Activated CD8-positive, alpha-beta T cell treated with anti-CD3 and anti-CD28 coated beads, Interleukin-2, amount 10 ng/mL, durations not matched to agents 7 days and 5 days (primary cell): ENCODE results near the gene COLEC12. TPM values are rescaled to one million over a fixed set of nuclear protein-coding genes. Genes with fewer than 3 reads are reported as not detected.

ENCODE experiments used
- ATAC-seq: fragments of 150-1000 bp; cut with Tn5 transposase; one replicate; pipeline ENCODE4 v1.10.0; 2021; ENCODE audit warnings: moderate library complexity
- CTCF ChIA-PET: fragments of 350-600 bp; sonication (Branson Sonifier 250); formaldehyde crosslinking; loops from one replicate; lab custom pipeline; 2021; ENCODE audit warnings: antibody characterized with exemption; lab: Charles Lee
- POLR2A ChIA-PET: fragments of 350-600 bp; sonication (Branson Sonifier 250); formaldehyde crosslinking; loops from one replicate; lab custom pipeline; 2021; ENCODE audit warnings: antibody characterized with exemption; lab: Charles Lee
- DNase-seq: peaks from one replicate; pipeline ENCODE4 v3.0.0-alpha.2; 2020
- H3K27ac Mint-ChIP-seq: one replicate; pipeline ENCODE4 v1.8.0; 2021; ENCODE audit warnings: mild to moderate bottlenecking, mixed read lengths
- H3K27me3 Mint-ChIP-seq: one replicate; pipeline ENCODE4 v1.8.0; 2021; ENCODE audit warnings: low read depth, mixed read lengths
- H3K36me3 Mint-ChIP-seq: one replicate; pipeline ENCODE4 v1.8.0; 2021; ENCODE audit warnings: low read depth, mixed read lengths
- H3K4me1 Mint-ChIP-seq: one replicate; pipeline ENCODE4 v1.8.0; 2021; ENCODE audit warnings: low read depth, mixed read lengths
- H3K4me3 Mint-ChIP-seq: one replicate; pipeline ENCODE4 v1.8.0; 2021; ENCODE audit warnings: mild to moderate bottlenecking, mixed read lengths
- H3K9me3 Mint-ChIP-seq: one replicate; pipeline ENCODE4 v1.8.0; 2022; ENCODE audit warnings: mixed read lengths; ENCODE audit not compliant: insufficient read depth
- total RNA-seq, 2 experiments: library from RNA; stranded (reverse); gene quantifications; one replicate each; pipeline ENCODE4 v1.2.3, GENCODE V29; 2021

Gene COLEC12
- total RNA-seq, 2 experiments from 2014 or later = not detected

GRCh38 chr18:486929-487740 is 13.4 kb downstream of the COLEC12 start:
- Mint-ChIP-seq H3K4me1 (peaks cover 11% of the 10 kb centered on the region), H3K9me3 (peaks cover 10% of the 10 kb centered on the region)
- no peak for ATAC-seq

GRCh38 chr18:484749-485464 is 15.6 kb downstream of the COLEC12 start:
- ChIA-PET CTCF (no interaction called here), POLR2A (no interaction called here)
- ATAC-seq = no peak
- Mint-ChIP-seq H3K27ac (no peak overlapping the region), H3K4me1 (peaks cover 11% of the 10 kb centered on the region), H3K9me3 (peaks cover 10% of the 10 kb centered on the region), H3K36me3 (no peaks in the 10 kb centered on the region), H3K4me3 (no peak overlapping the region), H3K27me3 (peaks cover 17% of the 10 kb centered on the region)
- no peak for DNase-seq

More at GRCh38 chr18:486929-487740, 13.4 kb downstream of the COLEC12 start:
- POLR2A ChIA-PET = no interaction called here
- Mint-ChIP-seq H3K4me3 (no peak overlapping the region), H3K27ac (no peak overlapping the region), H3K36me3 (no peaks in the 10 kb centered on the region), H3K27me3 (peaks cover 17% of the 10 kb centered on the region)
- no peak for DNase-seq
- CTCF ChIA-PET = no interaction called here

- no peaks in the 10 kb centered on the region for H3K9me3 Mint-ChIP-seq
- H3K27ac Mint-ChIP-seq = no peak overlapping the region
- H3K4me3 Mint-ChIP-seq = no peak overlapping the region
- H3K4me1 Mint-ChIP-seq = no peaks in the 10 kb centered on the region
- ChIA-PET CTCF (no interaction called here), POLR2A (no interaction called here)
- H3K27me3 Mint-ChIP-seq = peaks cover 3% of the 10 kb centered on the region
- ATAC-seq (no peak), DNase-seq (no peak)
- H3K36me3 Mint-ChIP-seq = no peaks in the 10 kb centered on the region
Observed at GRCh38 chr18:478681-479080, 21.8 kb downstream of the COLEC12 start.

- Mint-ChIP-seq H3K27ac (no peak overlapping the region), H3K4me3 (no peak overlapping the region), H3K9me3 (no peaks in the 10 kb centered on the region), H3K36me3 (no peaks in the 10 kb centered on the region), H3K4me1 (no peaks in the 10 kb centered on the region), H3K27me3 (no peaks in the 10 kb centered on the region)
- ChIA-PET CTCF (interaction anchor here (0.6 kb wide), 1 partner anchor 368 kb away, joined by 3 read pairs; no protein-coding TSS in a partner anchor), POLR2A (no interaction called here)
- ATAC-seq = no peak
- DNase-seq = peak; percentile 33
Observed at GRCh38 chr18:477565-477964, 22.9 kb downstream of the COLEC12 start.

- ChIA-PET POLR2A (no interaction called here), CTCF (no interaction called here)
- no peak overlapping the region for H3K27ac Mint-ChIP-seq
- no peak overlapping the region for H3K4me3 Mint-ChIP-seq
- H3K27me3 Mint-ChIP-seq = no peaks in the 10 kb centered on the region
- no peaks in the 10 kb centered on the region for H3K9me3 Mint-ChIP-seq
- ATAC-seq = no peak
- H3K4me1 Mint-ChIP-seq = no peaks in the 10 kb centered on the region
- H3K36me3 Mint-ChIP-seq = no peaks in the 10 kb centered on the region
- DNase-seq = no peak
Observed at GRCh38 chr18:476251-476664, 24.2 kb downstream of the COLEC12 start.

- Mint-ChIP-seq H3K9me3 (no peaks in the 10 kb centered on the region), H3K4me3 (no peak overlapping the region), H3K27me3 (no peaks in the 10 kb centered on the region), H3K36me3 (no peaks in the 10 kb centered on the region), H3K4me1 (no peaks in the 10 kb centered on the region), H3K27ac (no peak overlapping the region)
- ChIA-PET CTCF (no interaction called here), POLR2A (no interaction called here)
- DNase-seq (no peak), ATAC-seq (no peak)
Observed at GRCh38 chr18:475202-476031, 25.1 kb downstream of the COLEC12 start.

GRCh38 chr18:474416-474815 is 26.1 kb downstream of the COLEC12 start:
- Mint-ChIP-seq H3K36me3 (no peaks in the 10 kb centered on the region), H3K9me3 (no peaks in the 10 kb centered on the region), H3K4me3 (no peak overlapping the region), H3K27me3 (no peaks in the 10 kb centered on the region), H3K4me1 (no peaks in the 10 kb centered on the region), H3K27ac (no peak overlapping the region)
- DNase-seq = no peak
- CTCF ChIA-PET = no interaction called here
- POLR2A ChIA-PET = no interaction called here
- no peak for ATAC-seq

GRCh38 chr18:473802-474201 is 26.7 kb downstream of the COLEC12 start:
- Mint-ChIP-seq H3K4me3 (no peak overlapping the region), H3K9me3 (no peaks in the 10 kb centered on the region), H3K4me1 (no peaks in the 10 kb centered on the region), H3K36me3 (no peaks in the 10 kb centered on the region), H3K27ac (no peak overlapping the region), H3K27me3 (no peaks in the 10 kb centered on the region)
- ChIA-PET CTCF (no interaction called here), POLR2A (no interaction called here)
- DNase-seq (no peak), ATAC-seq (no peak)

GRCh38 chr18:471716-472115 is 28.8 kb downstream of the COLEC12 start:
- CTCF ChIA-PET = interaction anchor here (0.7 kb wide), 1 partner anchor 148 kb away, joined by 3 read pairs; no protein-coding TSS in a partner anchor
- Mint-ChIP-seq H3K36me3 (no peaks in the 10 kb centered on the region), H3K27ac (no peak overlapping the region), H3K9me3 (no peaks in the 10 kb centered on the region), H3K27me3 (peaks cover 1% of the 10 kb centered on the region), H3K4me3 (no peak overlapping the region), H3K4me1 (no peaks in the 10 kb centered on the region)
- ATAC-seq (no peak), DNase-seq (no peak)
- POLR2A ChIA-PET = no interaction called here

GRCh38 chr18:470661-471501 is 29.6 kb downstream of the COLEC12 start:
- CTCF ChIA-PET = interaction anchor here (0.7 kb wide), 1 partner anchor 148 kb away, joined by 3 read pairs; no protein-coding TSS in a partner anchor
- H3K36me3 Mint-ChIP-seq = no peaks in the 10 kb centered on the region
- H3K9me3 Mint-ChIP-seq = no peaks in the 10 kb centered on the region
- no peaks in the 10 kb centered on the region for H3K4me1 Mint-ChIP-seq
- no peak overlapping the region for H3K4me3 Mint-ChIP-seq
- peaks cover 5% of the 10 kb centered on the region for H3K27me3 Mint-ChIP-seq
- DNase-seq = no peak
- no peak overlapping the region for H3K27ac Mint-ChIP-seq
- no peak for ATAC-seq
- POLR2A ChIA-PET = no interaction called here
